GM23338 (cell line): ENCODE measurements around the gene CUX1. TPM values are rescaled to one million over a fixed set of nuclear protein-coding genes. Genes with fewer than 3 reads are reported as not detected.

ENCODE experiments used
- ATAC-seq: fragments of 200-7000 bp; cut with Tn5 transposase; 3 replicates; pipeline ENCODE4 v1.9.1; 2020
- DNase-seq: peaks from one replicate; pipeline ENCODE4 v3.0.0-alpha.2; 2015; ENCODE audit warnings: low spot score
- H2AFZ ChIP-seq: fragments of 200-600 bp; sonication (generic); 2 replicates; pipeline ENCODE4 v1.8.0; 2016; ENCODE audit warnings: antibody characterized with exemption, mild to moderate bottlenecking, moderate library complexity
- H3F3A ChIP-seq: fragments of 200-600 bp; sonication (generic); replicated peaks from 2 replicates; pipeline ENCODE4 v1.8.0; 2017; ENCODE audit warnings: antibody characterized with exemption, mixed run types, low read depth
- H3K27ac ChIP-seq: fragments of 200-600 bp; sonication (generic); 2 replicates; pipeline ENCODE4 v1.6.1; 2016; ENCODE audit warnings: low read depth
- H3K27me3 ChIP-seq: fragments of 200-600 bp; sonication (generic); 2 replicates; pipeline ENCODE4 v1.8.0; 2016; ENCODE audit warnings: mild to moderate bottlenecking, mixed run types, moderate library complexity; ENCODE audit not compliant: insufficient read depth
- H3K36me3 ChIP-seq: fragments of 200-600 bp; sonication (generic); 2 replicates; pipeline ENCODE4 v1.8.0; 2016; ENCODE audit warnings: mild to moderate bottlenecking; ENCODE audit not compliant: insufficient read depth
- H3K4me1 ChIP-seq: fragments of 200-600 bp; sonication (generic); 2 replicates; pipeline ENCODE4 v1.8.0; 2016; ENCODE audit warnings: mild to moderate bottlenecking, moderate library complexity; ENCODE audit not compliant: insufficient read depth
- H3K4me2 ChIP-seq: fragments of 200-600 bp; sonication (generic); 2 replicates; pipeline ENCODE4 v1.7.1; 2017; ENCODE audit warnings: mixed run types
- H3K4me3 ChIP-seq: fragments of 200-600 bp; sonication (generic); 2 replicates; pipeline ENCODE4 v1.6.1; 2016; ENCODE audit warnings: mixed run types
- H3K79me2 ChIP-seq: fragments of 200-600 bp; sonication (generic); replicated peaks from 2 replicates; pipeline ENCODE4 v1.8.0; 2017; ENCODE audit warnings: mild to moderate bottlenecking; ENCODE audit not compliant: insufficient read depth
- H3K9me2 ChIP-seq: fragments of 200-600 bp; sonication (generic); 2 replicates; pipeline ENCODE4 v1.8.0; 2017; ENCODE audit not compliant: insufficient read depth
- H4K20me1 ChIP-seq: fragments of 200-600 bp; sonication (generic); replicated peaks from 2 replicates; pipeline ENCODE4 v1.8.0; 2017; ENCODE audit warnings: mild to moderate bottlenecking; ENCODE audit not compliant: insufficient read depth
- H3K27ac Mint-ChIP-seq: 2 replicates; pipeline ENCODE4 v1.8.0; 2020; ENCODE audit warnings: inconsistent platforms, mild to moderate bottlenecking, moderate library complexity, mixed read lengths
- H3K27me3 Mint-ChIP-seq: 3 replicates; pipeline ENCODE4 v1.8.0; 2022; ENCODE audit warnings: low read depth, mild to moderate bottlenecking, moderate library complexity, mixed read lengths, inconsistent platforms; ENCODE audit not compliant: insufficient read depth, poor library complexity
- H3K36me3 Mint-ChIP-seq: 3 replicates; pipeline ENCODE4 v1.8.0; 2021; ENCODE audit warnings: low read depth, mild to moderate bottlenecking, inconsistent platforms, moderate library complexity, mixed read lengths
- H3K4me1 Mint-ChIP-seq: 3 replicates; pipeline ENCODE4 v1.8.0; 2020; ENCODE audit warnings: mild to moderate bottlenecking, inconsistent platforms, mixed read lengths
- H3K4me3 Mint-ChIP-seq: 3 replicates; pipeline ENCODE4 v1.8.0; 2021; ENCODE audit warnings: moderate library complexity, mild to moderate bottlenecking, inconsistent platforms, mixed read lengths
- H3K9me3 Mint-ChIP-seq: 3 replicates; pipeline ENCODE4 v1.8.0; 2020; ENCODE audit warnings: moderate library complexity, mild to moderate bottlenecking, inconsistent platforms, mixed read lengths
- CREB1 ChIP-seq: fragments of 250-450 bp; sonication (Bioruptor Pico); IDR thresholded peaks from 2 replicates; pipeline ENCODE4 v1.5.0; 2020; ENCODE audit warnings: low read depth, mild to moderate bottlenecking, moderate library complexity
- CTCF ChIP-seq, 2 experiments: fragments of 200-600 bp in 1 of 2; sonication (generic) in 1 of 2; conservative IDR thresholded peaks; 2 replicates each; pipeline versions ENCODE4 v1.5.1 to v1.6.1; 2016 to 2017; ENCODE audit warnings: antibody characterized with exemption in 2 of 2, low read depth in 2 of 2, mild to moderate bottlenecking in 2 of 2, moderate library complexity in 1 of 2
- ETS1 ChIP-seq: IDR thresholded peaks from 2 replicates; pipeline ENCODE4 v1.6.1; 2016; ENCODE audit warnings: antibody characterized with exemption
- EZH2 ChIP-seq: fragments of 200-600 bp; sonication (generic); IDR thresholded peaks from one replicate; pipeline ENCODE4 v1.8.0; 2017; ENCODE audit warnings: antibody characterized with exemption, mild to moderate bottlenecking, low read depth; ENCODE audit not compliant: unreplicated experiment
- EZH2phosphoT487 ChIP-seq: fragments of 200-600 bp; sonication (generic); IDR thresholded peaks from one replicate; pipeline ENCODE4 v1.8.1; 2018; ENCODE audit warnings: antibody characterized with exemption; ENCODE audit not compliant: unreplicated experiment
- JUNB ChIP-seq: IDR thresholded peaks from one replicate; pipeline ENCODE4 v1.6.1; 2016; ENCODE audit warnings: antibody characterized with exemption; ENCODE audit not compliant: unreplicated experiment
- NANOG ChIP-seq: IDR thresholded peaks from 2 replicates; pipeline ENCODE4 v1.6.1; 2016; ENCODE audit warnings: antibody characterized with exemption, borderline replicate concordance
- POLR2AphosphoS5 ChIP-seq: IDR thresholded peaks from 2 replicates; pipeline ENCODE4 v1.6.1; 2016; ENCODE audit warnings: antibody characterized with exemption, low read depth
- REST ChIP-seq: IDR thresholded peaks from one replicate; pipeline ENCODE4 v1.6.1; 2018; ENCODE audit warnings: antibody characterized with exemption; ENCODE audit not compliant: unreplicated experiment
- STAT1 ChIP-seq: IDR thresholded peaks from one replicate; pipeline ENCODE4 v1.6.1; 2016; ENCODE audit warnings: antibody characterized with exemption; ENCODE audit not compliant: unreplicated experiment
- ZNF114 ChIP-seq: fragments of 250-450 bp; sonication (Bioruptor Pico); IDR thresholded peaks from 2 replicates; pipeline ENCODE4 v1.5.0; 2020; ENCODE audit warnings: mild to moderate bottlenecking, moderate library complexity
- ZNF331 ChIP-seq: fragments of 250-450 bp; sonication (Bioruptor Pico); IDR thresholded peaks from 2 replicates; pipeline ENCODE4 v1.5.0; 2020; ENCODE audit warnings: low read depth, mild to moderate bottlenecking, moderate library complexity
- ZNF462 ChIP-seq: fragments of 250-450 bp; sonication (Bioruptor Pico); IDR thresholded peaks from 2 replicates; pipeline ENCODE4 v1.5.0; 2020; ENCODE audit warnings: mild to moderate bottlenecking, moderate library complexity
- polyA plus RNA-seq: library from polyadenylated mRNA; unstranded; fragments of >200 nt; fragmentation: Nextera tagmentation; extraction: Ambion mirVana; gene quantifications from 2 replicates; pipeline ENCODE4 v1.2.1, GENCODE V29; 2016
- total RNA-seq: library from RNA; depleted of rRNA; stranded (reverse); fragments of >200 nt; shearing (Covaris generic); gene quantifications from 2 replicates; pipeline ENCODE4 v1.2.3, GENCODE V29; 2014

Gene CUX1
- total and polyA plus RNA-seq, 2 experiments from 2014 or later: 49.9 to 64.0 TPM

GRCh38 chr7:102021841-102022618 lies 204.6 kb downstream of the CUX1 start:
- Mint-ChIP-seq H3K27me3 (peaks cover 2% of the 10 kb centered on the region), H3K36me3 (peaks cover 6% of the 10 kb centered on the region; the same call in 1 of the 3 replicates), H3K9me3 (no peaks in the 10 kb centered on the region), H3K4me3 (no peak overlapping the region), H3K27ac (peak overlapping the region; percentile 84), H3K4me1 (peaks cover 7% of the 10 kb centered on the region; the same call in 2 of the 3 replicates)
- Histone ChIP-seq H3K36me3 (no peaks in the 10 kb centered on the region; the same call in 1 of the 2 replicates), H3K4me3 (no peak overlapping the region), H3F3A (no peaks in the 10 kb centered on the region), H4K20me1 (no peaks in the 10 kb centered on the region), H3K4me1 (no peaks in the 10 kb centered on the region), H3K9me2 (no peaks in the 10 kb centered on the region), H2AFZ (no peak overlapping the region), H3K79me2 (peaks cover 45% of the 10 kb centered on the region), H3K4me2 (no peak overlapping the region), H3K27ac (no peak overlapping the region), H3K27me3 (no peaks in the 10 kb centered on the region)
- TF ChIP-seq NANOG (no peak), ZNF331 (CRISPR knock-in tag) (no peak), EZH2phosphoT487 (no peak), POLR2AphosphoS5 (no peak), EZH2 (no peak), CREB1 (CRISPR knock-in tag) (no peak), REST (no peak), ZNF114 (no peak), JUNB (no peak), CTCF (conservative IDR thresholded peaks at IDR 0.05; ENCODE audit: low read depth in 2 of 2) (no peak), ETS1 (no peak), ZNF462 (CRISPR knock-in tag) (no peak), STAT1 (no peak)
- no peak for ATAC-seq
- DNase-seq: no peak
